ENCODE measurements around the gene SLC35F3. TPM values are rescaled to one million over a fixed set of nuclear protein-coding genes. Genes with fewer than 3 reads are reported as not detected.

Gene SLC35F3
- total RNA-seq, 1 experiment from 2014 or later = 0.66 TPM

GRCh38 chr1:233928123-233928522, 23.6 kb downstream of the SLC35F3 start:
- DNase-seq = no peak
- no peaks in the 10 kb centered on the region for H3K4me1 Mint-ChIP-seq (ENCODE audit: low read depth, unreplicated experiment)
- H3K36me3 Mint-ChIP-seq (ENCODE audit: insufficient read depth, unreplicated experiment) = no peaks in the 10 kb centered on the region
- H3K27me3 Mint-ChIP-seq (ENCODE audit: unreplicated experiment) = no peaks in the 10 kb centered on the region
- H3K4me3 Mint-ChIP-seq (ENCODE audit: low read depth, unreplicated experiment) = no peak overlapping the region
- no peak overlapping the region for H3K27ac Mint-ChIP-seq (ENCODE audit: unreplicated experiment)
- no peak for TF ChIP-seq CTCF (IDR thresholded peaks at IDR 0.05; ENCODE audit: unreplicated experiment)
- no TSS peak for BruUV-seq (replicated peaks)
- H3K9me3 Mint-ChIP-seq (ENCODE audit: low read depth, unreplicated experiment) = no peaks in the 10 kb centered on the region
- CTCF ChIA-PET = no interaction called here
- intact Hi-C loops (cut with micrococcal nuclease; ENCODE audit: unreplicated experiment) = no loop called here

GRCh38 chr1:233933339-233933738, 28.9 kb downstream of the SLC35F3 start:
- Mint-ChIP-seq H3K4me1 (ENCODE audit: low read depth, unreplicated experiment) (no peaks in the 10 kb centered on the region), H3K27me3 (ENCODE audit: unreplicated experiment) (peaks cover 25% of the 10 kb centered on the region), H3K4me3 (ENCODE audit: low read depth, unreplicated experiment) (no peak overlapping the region), H3K9me3 (ENCODE audit: low read depth, unreplicated experiment) (peaks cover 3% of the 10 kb centered on the region), H3K27ac (ENCODE audit: unreplicated experiment) (no peak overlapping the region), H3K36me3 (ENCODE audit: insufficient read depth, unreplicated experiment) (no peaks in the 10 kb centered on the region)
- DNase-seq = no peak
- BruUV-seq (replicated peaks) = no TSS peak
- CTCF ChIA-PET = no interaction called here
- intact Hi-C loops (cut with micrococcal nuclease; ENCODE audit: unreplicated experiment) = no loop called here
- TF ChIP-seq CTCF (IDR thresholded peaks at IDR 0.05; ENCODE audit: unreplicated experiment) = no peak

- no peak overlapping the region for H3K4me3 Mint-ChIP-seq (ENCODE audit: low read depth, unreplicated experiment)
- no peak for DNase-seq
- no peak for TF ChIP-seq CTCF (IDR thresholded peaks at IDR 0.05; ENCODE audit: unreplicated experiment)
- intact Hi-C loops (cut with micrococcal nuclease; ENCODE audit: unreplicated experiment) = no loop called here
- CTCF ChIA-PET = interaction anchor here (0.7 kb wide), 1 partner anchor 82 kb away, joined by 4 read pairs; no protein-coding TSS in a partner anchor
- H3K4me1 Mint-ChIP-seq (ENCODE audit: low read depth, unreplicated experiment) = no peaks in the 10 kb centered on the region
- no peak overlapping the region for H3K27ac Mint-ChIP-seq (ENCODE audit: unreplicated experiment)
- peaks cover 33% of the 10 kb centered on the region for H3K27me3 Mint-ChIP-seq (ENCODE audit: unreplicated experiment)
- no TSS peak for BruUV-seq (replicated peaks)
- H3K9me3 Mint-ChIP-seq (ENCODE audit: low read depth, unreplicated experiment) = peaks cover 6% of the 10 kb centered on the region
- H3K36me3 Mint-ChIP-seq (ENCODE audit: insufficient read depth, unreplicated experiment) = no peaks in the 10 kb centered on the region
These were observed 30.9 kb downstream of the SLC35F3 start for GRCh38 chr1:233935297-233935868.

- no peak for TF ChIP-seq CTCF (IDR thresholded peaks at IDR 0.05; ENCODE audit: unreplicated experiment)
- intact Hi-C loops (cut with micrococcal nuclease; ENCODE audit: unreplicated experiment) = no loop called here
- DNase-seq = no peak
- Mint-ChIP-seq H3K4me3 (ENCODE audit: low read depth, unreplicated experiment) (no peak overlapping the region), H3K9me3 (ENCODE audit: low read depth, unreplicated experiment) (peaks cover 6% of the 10 kb centered on the region), H3K27me3 (ENCODE audit: unreplicated experiment) (peaks cover 33% of the 10 kb centered on the region), H3K27ac (ENCODE audit: unreplicated experiment) (no peak overlapping the region), H3K36me3 (ENCODE audit: insufficient read depth, unreplicated experiment) (no peaks in the 10 kb centered on the region), H3K4me1 (ENCODE audit: low read depth, unreplicated experiment) (no peaks in the 10 kb centered on the region)
- CTCF ChIA-PET = no interaction called here
- BruUV-seq (replicated peaks) = no TSS peak
These were observed 31.9 kb downstream of the SLC35F3 start for GRCh38 chr1:233936422-233936821.
